ENCODE measurements around the gene LRRC4.

- TF ChIP-seq CTCF (IDR thresholded peaks at IDR 0.05 in 8 of 11, conservative IDR thresholded peaks at IDR 0.05 in 3 of 11) (no peak), POLR2AphosphoS5 (IDR thresholded peaks at IDR 0.05) (peak in 1 of 3 donors; percentile 45)
Measured at GRCh38 chr7:128032605-128033235, 1.5 kb upstream of the LRRC4 start.

Measured in spleen (tissue), 7 donors.